Ascending aorta (tissue), 2 donors: Measurements from ENCODE around the gene ANK3. TPM values are rescaled to one million over a fixed set of nuclear protein-coding genes. Genes with fewer than 3 reads are reported as not detected.
A peak's percentile ranks its signal among the peaks of the same experiment; 100 is the strongest.

Source experiments
- DNase-seq, 2 donors: peaks; one replicate each; pipeline ENCODE4 v3.0.0-alpha.2; 2019; ENCODE audit warnings: low spot score in 2 of 2
- H3K27ac ChIP-seq, 2 donors: fragments of 200-600 bp; sonication (generic); one replicate each; pipeline ENCODE4 v1.5.1; 2016 to 2017; ENCODE audit warnings: mild to moderate bottlenecking in 1 of 2
- H3K27me3 ChIP-seq: fragments of 200-600 bp; sonication (generic); one replicate; pipeline ENCODE4 v1.5.1; 2017
- H3K36me3 ChIP-seq, 2 donors: fragments of 200-600 bp; sonication (generic); one replicate each; pipeline ENCODE4 v1.5.1; 2016
- H3K4me1 ChIP-seq, 2 donors: fragments of 200-600 bp; sonication (generic); one replicate each; pipeline ENCODE4 v1.5.1; 2016 to 2017; ENCODE audit warnings: mild to moderate bottlenecking in 1 of 2
- H3K4me3 ChIP-seq, 2 donors: fragments of 200-600 bp; sonication (generic); one replicate each; pipeline ENCODE4 v1.5.1; 2016 to 2017; ENCODE audit warnings: mild to moderate bottlenecking in 1 of 2
- H3K9me3 ChIP-seq, 2 donors: fragments of 200-600 bp; sonication (generic); one replicate each; pipeline ENCODE4 v1.5.1; 2016
- intact Hi-C: fragments of 100-400 bp; cut with DNase I; formaldehyde crosslinking; loops from one replicate; pipeline ENCODE4 v1.15.1; 2023
- total RNA-seq: library from RNA; depleted of rRNA; stranded (reverse); fragments of >200 nt; gene quantifications from one replicate; pipeline ENCODE4 v1.1.0, GENCODE V29; 2016
- TF ChIP-seq, protein P1 (sequence below), 3 experiments: fragments of 200-600 bp in 2 of 3; fragments of 450-650 bp in 1 of 3; sonication (generic) in 2 of 3; IDR thresholded peaks; one replicate each; pipeline ENCODE4 v1.5.1; 2016 to 2019; ENCODE audit warnings: antibody characterized with exemption in 3 of 3, mild to moderate bottlenecking in 1 of 3, moderate library complexity in 1 of 3

ANK3 gene
- total RNA-seq, 1 donor from 2014 or later, result 28.3 TPM

DNA sequence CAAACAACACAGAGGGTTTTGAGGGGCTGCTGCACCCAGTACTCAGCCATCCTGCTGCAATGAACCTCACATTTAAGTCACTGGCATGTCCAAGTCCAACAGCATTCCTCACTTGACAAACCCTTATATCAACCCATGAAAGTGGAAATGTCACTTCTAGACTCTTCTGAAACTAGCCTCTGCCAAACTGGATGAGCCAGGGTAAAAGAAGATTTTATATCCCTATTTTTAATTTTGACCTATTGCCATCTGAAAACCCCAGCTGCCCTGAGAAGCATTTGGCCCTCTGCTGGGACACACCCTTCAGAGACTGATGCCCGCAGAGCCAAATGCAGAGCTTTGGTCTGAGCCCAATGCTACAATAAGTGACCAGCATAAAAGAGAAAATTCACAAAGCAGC lies 201.1 kb downstream of the ANK3 start:
- H3K27ac ChIP-seq, result no peak overlapping the region
- intact Hi-C loops, result no loop called here
- TF ChIP-seq, protein P1, sequence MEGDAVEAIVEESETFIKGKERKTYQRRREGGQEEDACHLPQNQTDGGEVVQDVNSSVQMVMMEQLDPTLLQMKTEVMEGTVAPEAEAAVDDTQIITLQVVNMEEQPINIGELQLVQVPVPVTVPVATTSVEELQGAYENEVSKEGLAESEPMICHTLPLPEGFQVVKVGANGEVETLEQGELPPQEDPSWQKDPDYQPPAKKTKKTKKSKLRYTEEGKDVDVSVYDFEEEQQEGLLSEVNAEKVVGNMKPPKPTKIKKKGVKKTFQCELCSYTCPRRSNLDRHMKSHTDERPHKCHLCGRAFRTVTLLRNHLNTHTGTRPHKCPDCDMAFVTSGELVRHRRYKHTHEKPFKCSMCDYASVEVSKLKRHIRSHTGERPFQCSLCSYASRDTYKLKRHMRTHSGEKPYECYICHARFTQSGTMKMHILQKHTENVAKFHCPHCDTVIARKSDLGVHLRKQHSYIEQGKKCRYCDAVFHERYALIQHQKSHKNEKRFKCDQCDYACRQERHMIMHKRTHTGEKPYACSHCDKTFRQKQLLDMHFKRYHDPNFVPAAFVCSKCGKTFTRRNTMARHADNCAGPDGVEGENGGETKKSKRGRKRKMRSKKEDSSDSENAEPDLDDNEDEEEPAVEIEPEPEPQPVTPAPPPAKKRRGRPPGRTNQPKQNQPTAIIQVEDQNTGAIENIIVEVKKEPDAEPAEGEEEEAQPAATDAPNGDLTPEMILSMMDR (IDR thresholded peaks at IDR 0.05), result no peak
- DNase-seq, result no peak
- no peaks in the 10 kb centered on the region for H3K9me3 ChIP-seq
- H3K4me1 ChIP-seq, result no peaks in the 10 kb centered on the region
- no peaks in the 10 kb centered on the region for H3K27me3 ChIP-seq
- no peaks in the 10 kb centered on the region for H3K36me3 ChIP-seq
- H3K4me3 ChIP-seq, result no peak overlapping the region

DNA sequence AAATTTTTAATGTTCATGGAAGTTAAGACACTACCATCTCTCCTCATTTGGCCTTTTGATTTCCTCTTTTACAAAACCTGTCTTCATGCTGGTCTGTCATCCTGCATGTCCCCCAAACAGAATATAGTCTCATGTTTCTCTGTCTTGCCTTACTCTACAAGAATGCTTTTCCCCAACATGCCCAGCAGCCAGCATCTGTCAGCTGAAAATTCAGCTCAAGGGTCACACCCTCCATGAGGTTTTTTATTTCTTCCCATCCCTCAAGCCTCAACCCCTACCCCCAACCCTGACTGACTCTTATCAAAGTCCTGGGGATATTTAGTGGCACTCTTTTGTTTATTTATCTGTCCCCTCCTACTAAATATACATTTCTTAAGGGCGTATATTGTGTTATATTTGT lies 202.0 kb downstream of the ANK3 start:
- DNase-seq, result no peak
- H3K27me3 ChIP-seq, result no peaks in the 10 kb centered on the region
- H3K36me3 ChIP-seq, result no peaks in the 10 kb centered on the region
- intact Hi-C loops, result no loop called here
- H3K9me3 ChIP-seq, result no peaks in the 10 kb centered on the region
- H3K27ac ChIP-seq, result no peak overlapping the region
- TF ChIP-seq, protein P1 (IDR thresholded peaks at IDR 0.05), result no peak
- peaks cover 0 to 2% of the 10 kb centered on the region in 2 donors for H3K4me1 ChIP-seq
- no peak overlapping the region for H3K4me3 ChIP-seq

GRCh38 chr10:60186315-60187071 lies 203.2 kb downstream of the ANK3 start:
- TF ChIP-seq, protein P1 (IDR thresholded peaks at IDR 0.05), result no peak
- no peaks in the 10 kb centered on the region for H3K9me3 ChIP-seq
- H3K4me1 ChIP-seq, result peaks cover 0 to 2% of the 10 kb centered on the region in 2 donors
- H3K4me3 ChIP-seq, result no peak overlapping the region
- H3K27ac ChIP-seq, result peak overlapping the region in 1 of 2 donors; percentile 24
- no peaks in the 10 kb centered on the region for H3K36me3 ChIP-seq
- DNase-seq, result no peak
- intact Hi-C loops, result no loop called here
- H3K27me3 ChIP-seq, result no peaks in the 10 kb centered on the region

- H3K4me1 ChIP-seq, result peaks cover 0 to 2% of the 10 kb centered on the region in 2 donors
- no peaks in the 10 kb centered on the region for H3K36me3 ChIP-seq
- TF ChIP-seq, protein P1 (IDR thresholded peaks at IDR 0.05), result no peak
- H3K27ac ChIP-seq, result no peak overlapping the region
- no peak for DNase-seq
- H3K9me3 ChIP-seq, result no peaks in the 10 kb centered on the region
- intact Hi-C loops, result no loop called here
- no peaks in the 10 kb centered on the region for H3K27me3 ChIP-seq
- no peak overlapping the region for H3K4me3 ChIP-seq
Observed at GRCh38 chr10:60185421-60185820, 204.3 kb downstream of the ANK3 start.

GRCh38 chr10:60182691-60183090 lies 207.0 kb downstream of the ANK3 start:
- intact Hi-C loops, result no loop called here
- H3K4me3 ChIP-seq, result no peak overlapping the region
- H3K27me3 ChIP-seq, result no peaks in the 10 kb centered on the region
- H3K36me3 ChIP-seq, result no peaks in the 10 kb centered on the region
- TF ChIP-seq, protein P1 (IDR thresholded peaks at IDR 0.05), result no peak
- DNase-seq, result no peak
- peak overlapping the region; percentile 46 to 54 for H3K27ac ChIP-seq
- H3K9me3 ChIP-seq, result no peaks in the 10 kb centered on the region
- peaks cover 0 to 2% of the 10 kb centered on the region in 2 donors for H3K4me1 ChIP-seq
